ENCODE data around the gene IL18. TPM values are rescaled to one million over a fixed set of nuclear protein-coding genes. Genes with fewer than 3 reads are reported as not detected.

The IL18 gene
- total and polyA plus RNA-seq, 9 donors = 0.31 to 3.8 (median 0.57) TPM

- 95% methylated on average over 4 of the region's 7 CpGs for WGBS (ENCODE audit: insufficient coverage)
These were observed 4.5 kb downstream of the IL18 start for GRCh38 chr11:112159098-112160065.

GRCh38 chr11:112156956-112157766, 6.7 kb downstream of the IL18 start:
- no peaks in the 10 kb centered on the region for H3K27me3 ChIP-seq (ENCODE audit: control insufficient read depth, insufficient read depth, low read length)
- H3K36me3 ChIP-seq (ENCODE audit: control insufficient read depth, insufficient read depth, low read length) = no peaks in the 10 kb centered on the region
- H3K9me3 ChIP-seq (replicated peaks; ENCODE audit: control insufficient read depth, low read depth, low read length) = no peaks in the 10 kb centered on the region
- 40% methylated on average over 1 of the region's 4 CpGs for WGBS (ENCODE audit: insufficient coverage)
- H3K27ac ChIP-seq (ENCODE audit: low read length) = no peak overlapping the region
- no peak for DNase-seq
- H3K4me1 ChIP-seq (ENCODE audit: control insufficient read depth, insufficient read depth, low read length) = no peaks in the 10 kb centered on the region
- no peak overlapping the region for H3K4me3 ChIP-seq (ENCODE audit: low read length)

More at GRCh38 chr11:112159098-112160065, 4.5 kb downstream of the IL18 start:
- H3K4me3 ChIP-seq (ENCODE audit: low read length) = no peak overlapping the region
- H3K9me3 ChIP-seq (replicated peaks; ENCODE audit: control insufficient read depth, low read depth, low read length) = no peaks in the 10 kb centered on the region
- no peak for DNase-seq
- H3K27ac ChIP-seq (ENCODE audit: low read length) = no peak overlapping the region
- no peaks in the 10 kb centered on the region for H3K27me3 ChIP-seq (ENCODE audit: control insufficient read depth, insufficient read depth, low read length)
- H3K36me3 ChIP-seq (ENCODE audit: control insufficient read depth, insufficient read depth, low read length) = no peaks in the 10 kb centered on the region
- no peaks in the 10 kb centered on the region for H3K4me1 ChIP-seq (ENCODE audit: control insufficient read depth, insufficient read depth, low read length)

GRCh38 chr11:112156153-112156955, 7.5 kb downstream of the IL18 start:
- no peaks in the 10 kb centered on the region for H3K4me1 ChIP-seq (ENCODE audit: control insufficient read depth, insufficient read depth, low read length)
- H3K27ac ChIP-seq (ENCODE audit: low read length) = no peak overlapping the region
- no peaks in the 10 kb centered on the region for H3K9me3 ChIP-seq (replicated peaks; ENCODE audit: control insufficient read depth, low read depth, low read length)
- DNase-seq = no peak
- no peaks in the 10 kb centered on the region for H3K36me3 ChIP-seq (ENCODE audit: control insufficient read depth, insufficient read depth, low read length)
- WGBS (ENCODE audit: insufficient coverage) = no CpG with 5 or more reads among the region's 5 CpGs
- no peak overlapping the region for H3K4me3 ChIP-seq (ENCODE audit: low read length)
- H3K27me3 ChIP-seq (ENCODE audit: control insufficient read depth, insufficient read depth, low read length) = no peaks in the 10 kb centered on the region

- H3K36me3 ChIP-seq (ENCODE audit: control insufficient read depth, insufficient read depth, low read length) = no peaks in the 10 kb centered on the region
These were observed 13.4 kb downstream of the IL18 start for GRCh38 chr11:112150517-112150916.

GRCh38 chr11:112143597-112143996, 20.3 kb downstream of the IL18 start:
- WGBS (ENCODE audit: insufficient coverage) = 67% methylated on average over 1 of the region's 3 CpGs
- no peak overlapping the region for H3K4me3 ChIP-seq (ENCODE audit: low read length)
- no peaks in the 10 kb centered on the region for H3K36me3 ChIP-seq (ENCODE audit: control insufficient read depth, insufficient read depth, low read length)
- H3K9me3 ChIP-seq (replicated peaks; ENCODE audit: control insufficient read depth, low read depth, low read length) = no peaks in the 10 kb centered on the region
- no peaks in the 10 kb centered on the region for H3K27me3 ChIP-seq (ENCODE audit: control insufficient read depth, insufficient read depth, low read length)
- DNase-seq = no peak
- H3K27ac ChIP-seq (ENCODE audit: low read length) = no peak overlapping the region
- no peaks in the 10 kb centered on the region for H3K4me1 ChIP-seq (ENCODE audit: control insufficient read depth, insufficient read depth, low read length)

More at GRCh38 chr11:112150517-112150916, 13.4 kb downstream of the IL18 start:
- no peak for DNase-seq
- Histone ChIP-seq H3K27me3 (ENCODE audit: control insufficient read depth, insufficient read depth, low read length) (no peaks in the 10 kb centered on the region), H3K4me3 (ENCODE audit: low read length) (no peak overlapping the region), H3K27ac (ENCODE audit: low read length) (no peak overlapping the region), H3K9me3 (replicated peaks; ENCODE audit: control insufficient read depth, low read depth, low read length) (no peaks in the 10 kb centered on the region), H3K4me1 (ENCODE audit: control insufficient read depth, insufficient read depth, low read length) (no peaks in the 10 kb centered on the region)
- 69% methylated on average over 4 of the region's 5 CpGs for WGBS (ENCODE audit: insufficient coverage)

- 43% methylated on average over 2 of the region's 4 CpGs for WGBS (ENCODE audit: insufficient coverage)
- no peaks in the 10 kb centered on the region for H3K4me1 ChIP-seq (ENCODE audit: control insufficient read depth, insufficient read depth, low read length)
- no peaks in the 10 kb centered on the region for H3K36me3 ChIP-seq (ENCODE audit: control insufficient read depth, insufficient read depth, low read length)
- no peaks in the 10 kb centered on the region for H3K9me3 ChIP-seq (replicated peaks; ENCODE audit: control insufficient read depth, low read depth, low read length)
- DNase-seq = no peak
- H3K27ac ChIP-seq (ENCODE audit: low read length) = no peak overlapping the region
- no peaks in the 10 kb centered on the region for H3K27me3 ChIP-seq (ENCODE audit: control insufficient read depth, insufficient read depth, low read length)
- no peak overlapping the region for H3K4me3 ChIP-seq (ENCODE audit: low read length)
These were observed 29.4 kb downstream of the IL18 start for GRCh38 chr11:112134473-112134872.

- DNase-seq = no peak
- no CpG with 5 or more reads among the region's 2 CpGs for WGBS (ENCODE audit: insufficient coverage)
- no peaks in the 10 kb centered on the region for H3K27me3 ChIP-seq (ENCODE audit: control insufficient read depth, insufficient read depth, low read length)
- no peaks in the 10 kb centered on the region for H3K36me3 ChIP-seq (ENCODE audit: control insufficient read depth, insufficient read depth, low read length)
- peaks cover 7% of the 10 kb centered on the region for H3K4me1 ChIP-seq (ENCODE audit: control insufficient read depth, insufficient read depth, low read length)
- no peak overlapping the region for H3K4me3 ChIP-seq (ENCODE audit: low read length)
- no peaks in the 10 kb centered on the region for H3K9me3 ChIP-seq (replicated peaks; ENCODE audit: control insufficient read depth, low read depth, low read length)
- no peak overlapping the region for H3K27ac ChIP-seq (ENCODE audit: low read length)
These were observed 31.2 kb downstream of the IL18 start for GRCh38 chr11:112132737-112133136.

- Histone ChIP-seq H3K4me3 (ENCODE audit: low read length) (no peak overlapping the region), H3K36me3 (ENCODE audit: control insufficient read depth, insufficient read depth, low read length) (no peaks in the 10 kb centered on the region), H3K9me3 (replicated peaks; ENCODE audit: control insufficient read depth, low read depth, low read length) (no peaks in the 10 kb centered on the region), H3K4me1 (ENCODE audit: control insufficient read depth, insufficient read depth, low read length) (peaks cover 7% of the 10 kb centered on the region), H3K27ac (ENCODE audit: low read length) (no peak overlapping the region), H3K27me3 (ENCODE audit: control insufficient read depth, insufficient read depth, low read length) (no peaks in the 10 kb centered on the region)
- peak; percentile 79 for DNase-seq
- 82% methylated on average over 5 of the region's 5 CpGs for WGBS (ENCODE audit: insufficient coverage)
These were observed 34.2 kb downstream of the IL18 start for GRCh38 chr11:112129656-112130055.

- Histone ChIP-seq H3K36me3 (ENCODE audit: control insufficient read depth, insufficient read depth, low read length) (no peaks in the 10 kb centered on the region), H3K4me1 (ENCODE audit: control insufficient read depth, insufficient read depth, low read length) (peaks cover 7% of the 10 kb centered on the region), H3K27me3 (ENCODE audit: control insufficient read depth, insufficient read depth, low read length) (no peaks in the 10 kb centered on the region), H3K9me3 (replicated peaks; ENCODE audit: control insufficient read depth, low read depth, low read length) (no peaks in the 10 kb centered on the region), H3K4me3 (ENCODE audit: low read length) (no peak overlapping the region), H3K27ac (ENCODE audit: low read length) (no peak overlapping the region)
- peak; percentile 22 for DNase-seq
- 37% methylated on average over 3 of the region's 3 CpGs for WGBS (ENCODE audit: insufficient coverage)
These were observed 35.3 kb downstream of the IL18 start for GRCh38 chr11:112128483-112129121.
